ENCODE results near the gene B4GAT1. TPM values are rescaled to one million over a fixed set of nuclear protein-coding genes. Genes with fewer than 3 reads are reported as not detected.

Gene B4GAT1
- total and polyA plus RNA-seq, 2 of the 13 experiments (the other 11 are each of a cell fraction or from before 2014, with no cell fraction given), result 40.4 to 109 TPM

GRCh38 chr11:66373265-66373664 is 25.8 kb upstream of the B4GAT1 start:
- in situ Hi-C loops (cut with HindIII; ENCODE audit: extremely low pct_ligation_motif_present, low pct_unique_long_range_greater_than_20kb) (no loop called here), intact Hi-C loops (cut with micrococcal nuclease; ENCODE audit: unreplicated experiment) (no loop called here)
- no TSS peak for BruUV-seq (replicated peaks)
- no peak overlapping the region for H2AFZ ChIP-seq (ENCODE audit: low read length)
- no peak overlapping the region; the same call in 1 of the 2 replicates for H3K4me2 ChIP-seq (ENCODE audit: low read depth, low read length)
- 73% methylated on average over 5 of the region's 5 CpGs for WGBS (ENCODE audit: low lambda C conversion rate)
- no peak overlapping the region for H3K4me3 ChIP-seq (replicated peaks in 1 of 3; ENCODE audit: insufficient read depth in 1 of 3, low read depth in 2 of 3, low read length in 3 of 3)
- no peaks in the 10 kb centered on the region for H3K79me2 ChIP-seq (ENCODE audit: insufficient read depth, low read length)
- TF ChIP-seq TCF7 (IDR thresholded peaks at IDR 0.05; ENCODE audit: low read depth) (no peak), ASH2L (IDR thresholded peaks at IDR 0.05; ENCODE audit: insufficient read length, low read depth, low read length) (no peak)
- TF ChIP-seq, protein P1, sequence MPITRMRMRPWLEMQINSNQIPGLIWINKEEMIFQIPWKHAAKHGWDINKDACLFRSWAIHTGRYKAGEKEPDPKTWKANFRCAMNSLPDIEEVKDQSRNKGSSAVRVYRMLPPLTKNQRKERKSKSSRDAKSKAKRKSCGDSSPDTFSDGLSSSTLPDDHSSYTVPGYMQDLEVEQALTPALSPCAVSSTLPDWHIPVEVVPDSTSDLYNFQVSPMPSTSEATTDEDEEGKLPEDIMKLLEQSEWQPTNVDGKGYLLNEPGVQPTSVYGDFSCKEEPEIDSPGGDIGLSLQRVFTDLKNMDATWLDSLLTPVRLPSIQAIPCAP (CRISPR knock-in tag; IDR thresholded peaks at IDR 0.05; ENCODE audit: low read depth), result no peak
- peaks cover 29% of the 10 kb centered on the region for H3K4me1 ChIP-seq (ENCODE audit: insufficient read depth, low read length)
- ChIA-PET POLR2A (interaction anchor here (2.1 kb wide), 1 partner anchor 60 kb away, joined by 6 read pairs; no protein-coding TSS in a partner anchor), CTCF (ENCODE audit: low intra/inter-chr PET ratio, low total read pairs) (no interaction called here)
- no peak overlapping the region for H3K27ac ChIP-seq (ENCODE audit: extremely low read length, insufficient read depth, low read length)
- ATAC-seq, result no peak
- no peak for DNase-seq (ENCODE audit: low spot score)
- no peaks in the 10 kb centered on the region for H3K36me3 ChIP-seq (replicated peaks in 1 of 2; ENCODE audit: control insufficient read depth in 1 of 2, insufficient read depth in 2 of 2, low read length in 2 of 2)
- no peak for FAIRE-seq
- H3K27me3 ChIP-seq (ENCODE audit: control insufficient read depth in 1 of 2, insufficient read depth in 2 of 2, low read length in 2 of 2), result peaks cover 0 to 7% of the 10 kb centered on the region in 2 experiments; a peak in 1 of 5 replicates
- no peak overlapping the region for H3K9ac ChIP-seq (ENCODE audit: insufficient read depth, low read depth, low read length)
- H4K20me1 ChIP-seq (ENCODE audit: insufficient read depth, low read length), result no peaks in the 10 kb centered on the region
- no peaks in the 10 kb centered on the region for H3K9me3 ChIP-seq (ENCODE audit: low read length)

DNA sequence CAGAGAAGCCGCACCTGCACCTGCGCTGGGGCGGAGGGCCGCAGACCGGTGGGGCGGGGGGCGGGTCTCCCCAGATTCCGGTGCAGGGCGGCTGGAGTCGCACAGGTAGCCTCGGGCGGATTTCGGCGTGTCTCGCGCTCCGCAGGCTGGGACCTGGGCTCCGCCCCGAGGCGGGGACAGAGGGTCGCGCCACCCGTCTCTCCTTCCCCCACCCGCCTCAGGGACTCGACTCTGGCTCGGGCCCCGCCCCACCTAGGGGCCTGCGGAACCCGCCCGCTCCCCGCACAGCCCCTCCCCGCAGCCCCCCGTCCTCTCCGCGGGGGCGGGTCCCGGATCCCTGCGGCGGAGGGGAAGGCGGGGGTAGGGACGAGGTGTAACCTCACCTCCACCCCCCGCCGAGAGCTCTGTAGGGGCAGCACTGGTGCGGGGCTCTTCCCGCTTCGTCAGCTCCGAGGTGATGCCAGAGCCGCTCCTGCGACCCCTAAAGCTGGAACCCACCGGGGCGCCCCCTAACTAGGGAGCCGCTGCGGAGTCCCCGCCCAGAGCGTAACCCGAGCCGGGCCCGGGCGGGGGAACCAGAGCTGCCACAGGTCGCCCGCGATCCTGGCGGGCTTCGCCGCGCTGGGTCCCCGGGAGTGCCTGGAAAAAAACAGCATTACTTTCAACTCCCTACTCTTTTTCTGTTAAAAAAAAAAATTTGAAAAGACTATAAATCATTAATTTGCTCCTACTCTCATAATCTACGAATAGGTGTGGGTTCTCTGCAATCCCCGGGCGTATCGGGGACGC is 24.4 kb upstream of the B4GAT1 start, which contains the start of gene SLC29A2:
TSS of gene SLC29A2 (minus strand) at position 134 of the 789 bp plus-strand sequence. CDS start 169 bp downstream, outside the sequence.
- Histone ChIP-seq H3K4me1 (ENCODE audit: insufficient read depth, low read length) (peaks cover 31% of the 10 kb centered on the region), H3K79me2 (ENCODE audit: insufficient read depth, low read length) (no peaks in the 10 kb centered on the region), H3K4me2 (ENCODE audit: low read depth, low read length) (peak within 1 kb of the TSS; percentile 92), H2AFZ (ENCODE audit: low read length) (no peak within 1 kb of the TSS), H3K27ac (ENCODE audit: extremely low read length, insufficient read depth, low read length) (peak within 1 kb of the TSS; percentile 41), H3K9me3 (ENCODE audit: low read length) (no peaks in the 10 kb centered on the region), H3K36me3 (replicated peaks in 1 of 2; ENCODE audit: control insufficient read depth in 1 of 2, insufficient read depth in 2 of 2, low read length in 2 of 2) (no peaks in the 10 kb centered on the region), H4K20me1 (ENCODE audit: insufficient read depth, low read length) (no peaks in the 10 kb centered on the region; the same call in 1 of the 2 replicates), H3K9ac (ENCODE audit: insufficient read depth, low read depth, low read length) (peak within 1 kb of the TSS; percentile 71), H3K27me3 (ENCODE audit: control insufficient read depth in 1 of 2, insufficient read depth in 2 of 2, low read length in 2 of 2) (peaks cover 0 to 7% of the 10 kb centered on the region in 2 experiments; a peak in 1 of 5 replicates), H3K4me3 (replicated peaks in 1 of 3; ENCODE audit: insufficient read depth in 1 of 3, low read depth in 2 of 3, low read length in 3 of 3) (peak within 1 kb of the TSS; percentile 64 to 75 (median 72))
- ChIA-PET CTCF (ENCODE audit: low intra/inter-chr PET ratio, low total read pairs) (no interaction called here), POLR2A (interaction anchor here (0.8 to 2.1 kb wide), 3 partner anchors 23 to 59 kb away, joined by 3 to 6 read pairs (median 5); partner anchors contain the start of gene RIN1)
- BruUV-seq (replicated peaks), result TSS peak; percentile 79
- ATAC-seq, result peak; percentile 63
- WGBS (ENCODE audit: low lambda C conversion rate), result 2% methylated on average over 13 of the region's 72 CpGs
- intact Hi-C loops (cut with micrococcal nuclease; ENCODE audit: unreplicated experiment), result no loop called here
- no peak for DNase-seq (ENCODE audit: low spot score)
- no peak for FAIRE-seq
- in situ Hi-C loops (cut with HindIII; ENCODE audit: extremely low pct_ligation_motif_present, low pct_unique_long_range_greater_than_20kb), result no loop called here
- peak; percentile 17 for TF ChIP-seq HNRNPK (IDR thresholded peaks at IDR 0.05; ENCODE audit: low read depth, low read length, poor library complexity, severe bottlenecking)
- no peak; the same call in 1 of the 2 replicates for TF ChIP-seq ZSCAN31 (CRISPR knock-in tag; IDR thresholded peaks at IDR 0.05; ENCODE audit: low read depth)
- peak; percentile 49; the same call in 1 of the 2 replicates for TF ChIP-seq ZNF687 (CRISPR knock-in tag; IDR thresholded peaks at IDR 0.05)
- no peak for TF ChIP-seq ZFP36L1 (CRISPR knock-in tag; IDR thresholded peaks at IDR 0.05)
- TF ChIP-seq, protein P2, sequence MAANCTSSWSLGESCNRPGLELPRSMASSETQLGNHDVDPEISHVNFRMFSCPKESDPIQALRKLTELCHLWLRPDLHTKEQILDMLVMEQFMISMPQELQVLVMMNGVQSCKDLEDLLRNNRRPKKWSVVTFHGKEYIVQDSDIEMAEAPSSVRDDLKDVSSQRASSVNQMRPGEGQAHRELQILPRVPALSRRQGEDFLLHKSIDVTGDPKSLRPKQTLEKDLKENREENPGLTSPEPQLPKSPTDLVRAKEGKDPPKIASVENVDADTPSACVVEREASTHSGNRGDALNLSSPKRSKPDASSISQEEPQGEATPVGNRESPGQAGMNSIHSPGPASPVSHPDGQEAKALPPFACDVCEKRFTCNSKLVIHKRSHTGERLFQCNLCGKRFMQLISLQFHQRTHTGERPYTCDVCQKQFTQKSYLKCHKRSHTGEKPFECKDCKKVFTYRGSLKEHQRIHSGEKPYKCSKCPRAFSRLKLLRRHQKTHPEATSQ (CRISPR knock-in tag; IDR thresholded peaks at IDR 0.05; ENCODE audit: borderline replicate concordance), result no peak
- peak; percentile 27; the same call in 1 of the 2 replicates for TF ChIP-seq PHF8 (CRISPR knock-in tag; IDR thresholded peaks at IDR 0.05)
